ENCODE results near the gene HDAC5. TPM values are rescaled to one million over a fixed set of nuclear protein-coding genes. Genes with fewer than 3 reads are reported as not detected.
A peak's percentile ranks its signal among the peaks of the same experiment; 100 is the strongest.

HDAC5 gene
- total and polyA plus RNA-seq, 8 donors = 13.3 to 311 (median 19.1) TPM

DNA sequence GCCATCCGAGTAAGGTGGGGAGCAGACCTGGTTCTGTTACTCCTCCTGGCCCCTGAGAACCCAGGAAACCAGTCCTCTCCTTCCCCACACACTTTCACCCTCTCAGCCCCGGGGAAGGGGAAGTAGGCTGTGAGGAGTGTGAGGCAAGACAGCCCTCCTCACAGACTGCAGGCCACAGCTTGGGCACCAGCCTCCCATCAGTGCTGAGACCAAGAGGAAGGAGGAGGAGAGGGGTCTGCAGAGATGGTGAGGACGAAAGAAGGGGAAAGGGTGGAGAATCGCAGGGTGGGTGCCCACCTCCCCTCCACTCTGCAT is 45.9 kb downstream of the HDAC5 start:
- no peak overlapping the region for H3K4me3 ChIP-seq
- no peaks in the 10 kb centered on the region for H3K27me3 ChIP-seq
- peak overlapping the region in 1 of 5 donors; percentile 17 for H3K27ac ChIP-seq
- intact Hi-C loops (cut with DNase I; ENCODE audit: low total_unique reads) = no loop called here
- H3K36me3 ChIP-seq = peaks cover 60 to 90% (median 82%) of the 10 kb centered on the region in 4 donors
- peaks cover 0 to 34% (median 6%) of the 10 kb centered on the region in 4 donors for H3K4me1 ChIP-seq
- DNase-seq = no peak
- TF ChIP-seq, protein P1, sequence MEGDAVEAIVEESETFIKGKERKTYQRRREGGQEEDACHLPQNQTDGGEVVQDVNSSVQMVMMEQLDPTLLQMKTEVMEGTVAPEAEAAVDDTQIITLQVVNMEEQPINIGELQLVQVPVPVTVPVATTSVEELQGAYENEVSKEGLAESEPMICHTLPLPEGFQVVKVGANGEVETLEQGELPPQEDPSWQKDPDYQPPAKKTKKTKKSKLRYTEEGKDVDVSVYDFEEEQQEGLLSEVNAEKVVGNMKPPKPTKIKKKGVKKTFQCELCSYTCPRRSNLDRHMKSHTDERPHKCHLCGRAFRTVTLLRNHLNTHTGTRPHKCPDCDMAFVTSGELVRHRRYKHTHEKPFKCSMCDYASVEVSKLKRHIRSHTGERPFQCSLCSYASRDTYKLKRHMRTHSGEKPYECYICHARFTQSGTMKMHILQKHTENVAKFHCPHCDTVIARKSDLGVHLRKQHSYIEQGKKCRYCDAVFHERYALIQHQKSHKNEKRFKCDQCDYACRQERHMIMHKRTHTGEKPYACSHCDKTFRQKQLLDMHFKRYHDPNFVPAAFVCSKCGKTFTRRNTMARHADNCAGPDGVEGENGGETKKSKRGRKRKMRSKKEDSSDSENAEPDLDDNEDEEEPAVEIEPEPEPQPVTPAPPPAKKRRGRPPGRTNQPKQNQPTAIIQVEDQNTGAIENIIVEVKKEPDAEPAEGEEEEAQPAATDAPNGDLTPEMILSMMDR (IDR thresholded peaks at IDR 0.05) = no peak
- TF ChIP-seq EP300 (IDR thresholded peaks at IDR 0.05) (no peak), POLR2AphosphoS5 (IDR thresholded peaks at IDR 0.05) (no peak), POLR2A (IDR thresholded peaks at IDR 0.05) (no peak)
- no peaks in the 10 kb centered on the region for H3K9me3 ChIP-seq
- 53 to 79% (median 65%) methylated on average over 3 to 4 of the region's 4 CpGs for WGBS, 5 donors

DNA sequence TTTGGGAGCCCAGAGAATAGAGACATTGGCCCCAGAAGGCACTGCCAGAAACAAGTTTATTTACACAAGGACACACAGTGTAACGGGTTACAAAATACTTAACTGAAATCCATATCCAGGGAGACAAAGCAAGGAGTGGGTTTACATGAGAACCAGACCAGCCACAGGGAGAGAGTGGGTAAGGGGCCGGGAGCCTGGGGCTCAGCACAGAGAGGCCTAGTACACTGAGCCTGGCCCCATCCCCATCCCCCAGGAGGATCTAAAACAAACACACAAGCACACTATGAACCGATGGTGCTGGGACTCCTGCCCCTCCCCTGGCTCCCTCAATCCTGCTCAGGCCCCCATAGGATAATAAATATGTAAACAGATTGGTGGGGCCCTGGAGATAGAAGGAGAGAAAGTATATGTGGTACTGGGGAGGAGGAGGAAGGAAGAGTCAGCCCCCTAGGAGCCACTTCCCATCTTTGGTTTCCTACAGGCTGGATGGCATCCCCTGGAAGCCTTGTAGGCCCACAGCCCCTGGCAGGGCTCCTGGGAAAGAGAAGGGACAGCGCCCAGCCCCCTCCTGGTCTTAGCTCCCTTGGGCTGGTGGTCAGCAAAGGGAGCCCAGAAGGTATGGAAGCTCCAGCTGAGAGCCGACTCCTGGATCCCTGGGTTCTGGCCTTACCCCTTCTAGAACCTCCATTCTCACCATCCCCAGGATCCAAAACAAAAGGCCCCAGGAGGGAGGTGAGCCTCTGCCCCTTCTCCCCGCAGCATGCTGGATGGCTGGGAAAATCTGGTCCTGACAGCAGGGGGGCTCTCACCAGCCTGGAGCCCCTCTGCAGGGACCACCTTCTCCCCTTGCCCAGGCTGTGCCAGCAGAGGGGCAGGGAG is 46.5 kb downstream of the HDAC5 start:
- Histone ChIP-seq H3K9me3 (no peaks in the 10 kb centered on the region), H3K36me3 (peaks cover 54 to 84% (median 76%) of the 10 kb centered on the region in 4 donors), H3K4me3 (no peak overlapping the region), H3K27me3 (no peaks in the 10 kb centered on the region), H3K4me1 (peaks cover 2 to 40% (median 11%) of the 10 kb centered on the region in 4 donors), H3K27ac (peak overlapping the region in 2 of 5 donors; percentile 17 to 18)
- WGBS, 5 donors = 50 to 68% (median 63%) methylated on average over 6 of the region's 6 CpGs
- TF ChIP-seq, protein P1 (IDR thresholded peaks at IDR 0.05) = no peak
- TF ChIP-seq POLR2A (IDR thresholded peaks at IDR 0.05) = no peak
- no peak for TF ChIP-seq EP300 (IDR thresholded peaks at IDR 0.05)
- no peak for TF ChIP-seq POLR2AphosphoS5 (IDR thresholded peaks at IDR 0.05)
- DNase-seq = no peak
- intact Hi-C loops (cut with DNase I; ENCODE audit: low total_unique reads) = no loop called here

DNA sequence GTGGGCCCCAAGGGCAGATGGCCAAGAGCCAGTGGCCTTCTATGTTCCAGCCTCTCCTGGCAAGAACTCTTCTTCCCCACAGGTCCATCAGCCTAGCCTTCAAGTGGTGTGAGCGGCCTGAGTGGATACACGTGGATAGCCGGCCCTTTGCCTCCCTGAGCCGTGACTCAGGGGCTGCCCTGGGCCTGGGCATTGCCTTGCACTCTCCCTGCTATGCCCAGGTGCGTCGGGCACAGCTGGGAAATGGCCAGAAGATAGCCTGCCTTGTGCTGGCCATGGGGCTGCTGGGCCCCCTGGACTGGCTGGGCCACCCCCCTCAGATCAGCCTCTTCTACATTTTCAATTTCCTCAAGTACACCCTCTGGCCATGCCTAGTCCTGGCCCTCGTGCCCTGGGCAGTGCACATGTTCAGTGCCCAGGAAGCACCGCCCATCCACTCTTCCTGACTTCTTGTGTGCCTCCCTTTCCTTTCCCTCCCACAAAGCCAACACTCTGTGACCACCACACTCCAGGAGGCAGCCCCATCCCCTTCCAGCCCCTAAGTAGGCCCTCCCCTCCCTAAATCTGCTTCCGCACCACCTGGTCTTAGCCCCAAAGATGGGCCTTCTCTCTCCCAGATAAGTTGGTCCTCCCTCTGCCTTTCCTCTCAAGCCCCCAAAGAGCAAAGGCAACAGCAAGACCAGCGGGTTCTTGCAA is 47.7 kb downstream of the HDAC5 start:
- intact Hi-C loops (cut with DNase I; ENCODE audit: low total_unique reads) = no loop called here
- no peaks in the 10 kb centered on the region for H3K9me3 ChIP-seq
- no peaks in the 10 kb centered on the region for H3K27me3 ChIP-seq
- TF ChIP-seq EP300 (IDR thresholded peaks at IDR 0.05) (no peak), POLR2AphosphoS5 (IDR thresholded peaks at IDR 0.05) (no peak), POLR2A (IDR thresholded peaks at IDR 0.05) (no peak)
- TF ChIP-seq, protein P1 (IDR thresholded peaks at IDR 0.05) = no peak
- no peak overlapping the region for H3K4me3 ChIP-seq
- H3K4me1 ChIP-seq = peaks cover 11 to 52% (median 21%) of the 10 kb centered on the region in 4 donors
- WGBS, 5 donors = 80 to 85% (median 81%) methylated on average over 10 of the region's 10 CpGs
- DNase-seq = no peak
- H3K27ac ChIP-seq = peak overlapping the region in 1 of 5 donors; percentile 0
- H3K36me3 ChIP-seq = peaks cover 53 to 73% (median 66%) of the 10 kb centered on the region in 4 donors

DNA sequence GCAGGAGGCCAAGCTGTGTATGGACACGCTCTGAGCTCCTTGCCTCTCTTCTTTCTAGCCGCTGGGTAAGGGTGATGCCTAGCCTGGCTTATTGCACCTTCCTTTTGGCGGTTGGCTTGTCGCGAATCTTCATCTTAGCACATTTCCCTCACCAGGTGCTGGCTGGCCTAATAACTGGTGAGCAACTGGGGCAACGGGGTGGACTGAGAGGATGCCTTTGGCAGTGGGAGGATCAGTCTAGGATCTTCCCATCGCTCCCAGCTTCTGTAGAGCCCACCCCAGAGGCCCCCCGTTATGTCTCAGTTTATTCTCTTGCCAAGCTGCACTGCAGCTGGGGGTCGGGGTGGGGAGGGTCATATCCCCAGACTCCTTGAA is 48.5 kb downstream of the HDAC5 start:
- TF ChIP-seq EP300 (IDR thresholded peaks at IDR 0.05) (no peak), POLR2AphosphoS5 (IDR thresholded peaks at IDR 0.05) (no peak), POLR2A (IDR thresholded peaks at IDR 0.05) (no peak)
- TF ChIP-seq, protein P1 (IDR thresholded peaks at IDR 0.05) = no peak
- no peak for DNase-seq
- intact Hi-C loops (cut with DNase I; ENCODE audit: low total_unique reads) = loop anchor here (5.0 kb wide), 1 partner anchor 37 kb away; no protein-coding TSS in a partner anchor
- Histone ChIP-seq H3K9me3 (no peaks in the 10 kb centered on the region), H3K4me3 (no peak overlapping the region), H3K36me3 (peaks cover 48 to 65% (median 58%) of the 10 kb centered on the region in 4 donors), H3K4me1 (peaks cover 11 to 56% (median 26%) of the 10 kb centered on the region in 4 donors), H3K27me3 (no peaks in the 10 kb centered on the region), H3K27ac (no peak overlapping the region)
- 90 to 94% (median 92%) methylated on average over 6 to 9 of the region's 9 CpGs for WGBS, 5 donors
